GM21515 (cell line): ENCODE measurements around the gene ABI3BP.

Experiments used
- ATAC-seq: cut with Tn5 transposase; IDR thresholded peaks from one replicate; pipeline ENCODE4 v1.9.1; 2021; ENCODE audit not compliant: unreplicated experiment

Gene ABI3BP

GRCh38 chr3:100891827-100892226 lies 101.4 kb downstream of the ABI3BP start:
- ATAC-seq = no peak

- no peak for ATAC-seq
Measured at GRCh38 chr3:100891033-100891432, 102.2 kb downstream of the ABI3BP start.

- ATAC-seq = no peak
Measured at GRCh38 chr3:100888881-100889280, 104.3 kb downstream of the ABI3BP start.

GRCh38 chr3:100882571-100882984 lies 110.6 kb downstream of the ABI3BP start:
- ATAC-seq = no peak

GRCh38 chr3:100880845-100881244 lies 112.4 kb downstream of the ABI3BP start:
- no peak for ATAC-seq

GRCh38 chr3:100880072-100880471 lies 113.1 kb downstream of the ABI3BP start:
- ATAC-seq = no peak

GRCh38 chr3:100879195-100879810 lies 113.9 kb downstream of the ABI3BP start:
- ATAC-seq = no peak

GRCh38 chr3:100877286-100877685 lies 115.9 kb downstream of the ABI3BP start:
- ATAC-seq = no peak

- no peak for ATAC-seq
Measured at GRCh38 chr3:100875239-100875638, 118.0 kb downstream of the ABI3BP start.

- ATAC-seq = no peak
Measured at GRCh38 chr3:100873611-100874010, 119.6 kb downstream of the ABI3BP start.

GRCh38 chr3:100871306-100871705 lies 121.9 kb downstream of the ABI3BP start:
- no peak for ATAC-seq

GRCh38 chr3:100869787-100870186 lies 123.4 kb downstream of the ABI3BP start:
- ATAC-seq = no peak

GRCh38 chr3:100868894-100869293 lies 124.3 kb downstream of the ABI3BP start:
- ATAC-seq = no peak

GRCh38 chr3:100868096-100868495 lies 125.1 kb downstream of the ABI3BP start:
- no peak for ATAC-seq

- ATAC-seq = no peak
Measured at GRCh38 chr3:100865442-100865841, 127.8 kb downstream of the ABI3BP start.

- no peak for ATAC-seq
Measured at GRCh38 chr3:100864471-100865250, 128.6 kb downstream of the ABI3BP start.

- no peak for ATAC-seq
Measured at GRCh38 chr3:100857863-100858262, 135.4 kb downstream of the ABI3BP start.

GRCh38 chr3:100856821-100857220 lies 136.4 kb downstream of the ABI3BP start:
- ATAC-seq = no peak

GRCh38 chr3:100852840-100853239 lies 140.4 kb downstream of the ABI3BP start:
- ATAC-seq = no peak

GRCh38 chr3:100850701-100851100 lies 142.5 kb downstream of the ABI3BP start:
- no peak for ATAC-seq

GRCh38 chr3:100850156-100850555 lies 143.1 kb downstream of the ABI3BP start:
- ATAC-seq = no peak

GRCh38 chr3:100844063-100844936 lies 148.9 kb downstream of the ABI3BP start:
- ATAC-seq = no peak
